CD4-positive, alpha-beta T cell (primary cell): ENCODE data around the gene THAP2. TPM values are rescaled to one million over a fixed set of nuclear protein-coding genes. Genes with fewer than 3 reads are reported as not detected.

Experiments
- ATAC-seq: fragments of 200-7000 bp; cut with Tn5 transposase; one replicate; pipeline ENCODE4 v1.10.0; 2022; ENCODE audit warnings: mild to moderate bottlenecking; ENCODE audit not compliant: poor library complexity
- CTCF ChIA-PET: fragments of 350-600 bp; sonication (Branson Sonifier 250); formaldehyde crosslinking; loops from one replicate; lab custom pipeline; 2021; ENCODE audit warnings: antibody characterized with exemption, inconsistent platforms; lab: Charles Lee
- POLR2A ChIA-PET: fragments of 350-600 bp; sonication (Branson Sonifier 250); formaldehyde crosslinking; loops from one replicate; lab custom pipeline; 2021; ENCODE audit warnings: antibody characterized with exemption, inconsistent platforms; lab: Charles Lee
- DNase-seq, 14 experiments: peaks; one replicate each; pipeline ENCODE4 v3.0.0-alpha.2; 2013 to 2020; ENCODE audit warnings: mixed read lengths in 2 of 14
- H3K27ac ChIP-seq, 2 donors: one replicate each; pipeline versions ENCODE4 v1.5.1 to v1.7.0; 2013; ENCODE audit warnings: low read length in 2 of 2, low read depth in 1 of 2, mild to moderate bottlenecking in 1 of 2
- H3K27me3 ChIP-seq, 2 experiments: 1 replicate in 1 of 2; 2 replicates in 1 of 2; pipeline versions ENCODE4 v1.6.1 to v1.7.0; 2013; ENCODE audit warnings: low read length in 2 of 2, control low read depth in 1 of 2, mild to moderate bottlenecking in 1 of 2, moderate library complexity in 1 of 2; ENCODE audit not compliant: insufficient read depth in 2 of 2, control insufficient read depth in 1 of 2
- H3K36me3 ChIP-seq: one replicate; pipeline ENCODE4 v1.6.1; 2013; ENCODE audit warnings: low read length, control low read depth; ENCODE audit not compliant: insufficient read depth
- H3K4me1 ChIP-seq: one replicate; pipeline ENCODE4 v1.6.1; 2013; ENCODE audit warnings: low read length, control low read depth; ENCODE audit not compliant: insufficient read depth
- H3K4me3 ChIP-seq: one replicate; pipeline ENCODE4 v1.5.1; 2013; ENCODE audit warnings: mild to moderate bottlenecking, low read length, moderate library complexity
- H3K9me3 ChIP-seq, 2 experiments: 1 replicate in 1 of 2; 2 replicates in 1 of 2; pipeline versions ENCODE4 v1.6.1 to v1.7.0; 2013; ENCODE audit warnings: low read length in 2 of 2, mild to moderate bottlenecking in 2 of 2, control low read depth in 1 of 2, moderate library complexity in 1 of 2; ENCODE audit not compliant: control insufficient read depth in 1 of 2, insufficient read depth in 1 of 2
- H3K27ac Mint-ChIP-seq: one replicate; pipeline ENCODE4 v1.8.0; 2020; ENCODE audit warnings: mixed read lengths
- H3K27me3 Mint-ChIP-seq: one replicate; pipeline ENCODE4 v1.8.0; 2021; ENCODE audit warnings: mixed read lengths
- H3K36me3 Mint-ChIP-seq: one replicate; pipeline ENCODE4 v1.8.0; 2021; ENCODE audit warnings: low read depth, mixed read lengths
- H3K4me1 Mint-ChIP-seq: one replicate; pipeline ENCODE4 v1.8.0; 2021; ENCODE audit warnings: low read depth, mixed read lengths
- H3K4me3 Mint-ChIP-seq: one replicate; pipeline ENCODE4 v1.8.0; 2020; ENCODE audit warnings: mild to moderate bottlenecking, mixed read lengths
- H3K9me3 Mint-ChIP-seq: one replicate; pipeline ENCODE4 v1.8.0; 2020; ENCODE audit warnings: mixed read lengths
- intact Hi-C, 2 experiments: fragments of 100-400 bp; cut with DNase I in 1 of 2; cut with micrococcal nuclease in 1 of 2; formaldehyde crosslinking; loops; one replicate each; pipeline versions ENCODE4 v1.15.1 to v1.9.0; 2023 to 2025; cut with DNase I, micrococcal nuclease
- total RNA-seq, 174 experiments: library from RNA in 2 of 174; stranded (reverse) in 2 of 174; gene quantifications; one replicate each; pipeline ENCODE4 v1.2.3 and lab custom pipeline; 2021 to 2026
- TF ChIP-seq, protein P1 (sequence below): fragments of 200-600 bp; IDR thresholded peaks from one replicate; pipeline ENCODE4 v1.8.0; 2022; ENCODE audit warnings: antibody characterized with exemption, mild to moderate bottlenecking

Gene THAP2
- total RNA-seq, 2 experiments from 2014 or later: 12.1 to 12.6 TPM

DNA sequence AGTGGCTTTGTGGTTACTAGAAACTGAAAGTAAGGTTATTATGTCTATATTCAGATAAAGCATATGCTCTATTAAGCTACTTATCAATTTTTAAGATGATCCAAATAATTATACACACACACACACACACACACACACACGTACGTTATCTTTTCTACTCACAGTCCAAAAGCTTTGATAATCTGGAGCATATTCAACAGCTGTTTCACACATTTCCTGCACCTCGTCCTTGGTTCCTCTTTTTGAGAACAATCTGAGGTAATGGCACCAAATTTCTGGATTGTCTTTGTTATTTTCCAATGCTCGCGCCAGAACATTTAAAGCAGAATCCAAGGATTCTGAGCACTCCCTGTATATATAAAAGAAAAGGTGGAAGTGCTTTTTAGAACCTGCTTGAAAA is 38.0 kb upstream of the THAP2 start:
- DNase-seq: peak in 2 of 14 experiments; percentile 3 to 9
- Histone ChIP-seq H3K4me1 (no peaks in the 10 kb centered on the region), H3K27me3 (no peaks in the 10 kb centered on the region), H3K9me3 (no peaks in the 10 kb centered on the region), H3K4me3 (no peak overlapping the region), H3K36me3 (peaks cover 97% of the 10 kb centered on the region), H3K27ac (no peak overlapping the region)
- intact Hi-C loops: no loop called here
- Mint-ChIP-seq H3K27ac (peak overlapping the region; percentile 34), H3K9me3 (no peaks in the 10 kb centered on the region), H3K27me3 (no peaks in the 10 kb centered on the region), H3K4me1 (peaks cover 28% of the 10 kb centered on the region), H3K4me3 (no peak overlapping the region), H3K36me3 (peaks cover 97% of the 10 kb centered on the region)
- ChIA-PET CTCF (interaction anchor here (1.1 kb wide), 1 partner anchor 44 kb away, joined by 3 read pairs; no protein-coding TSS in a partner anchor), POLR2A (interaction anchor here (3.0 kb wide), 1 partner anchor 38 kb away, joined by 16 read pairs; the partner anchor contains the start of genes THAP2 and ZFC3H1)
- TF ChIP-seq, protein P1, sequence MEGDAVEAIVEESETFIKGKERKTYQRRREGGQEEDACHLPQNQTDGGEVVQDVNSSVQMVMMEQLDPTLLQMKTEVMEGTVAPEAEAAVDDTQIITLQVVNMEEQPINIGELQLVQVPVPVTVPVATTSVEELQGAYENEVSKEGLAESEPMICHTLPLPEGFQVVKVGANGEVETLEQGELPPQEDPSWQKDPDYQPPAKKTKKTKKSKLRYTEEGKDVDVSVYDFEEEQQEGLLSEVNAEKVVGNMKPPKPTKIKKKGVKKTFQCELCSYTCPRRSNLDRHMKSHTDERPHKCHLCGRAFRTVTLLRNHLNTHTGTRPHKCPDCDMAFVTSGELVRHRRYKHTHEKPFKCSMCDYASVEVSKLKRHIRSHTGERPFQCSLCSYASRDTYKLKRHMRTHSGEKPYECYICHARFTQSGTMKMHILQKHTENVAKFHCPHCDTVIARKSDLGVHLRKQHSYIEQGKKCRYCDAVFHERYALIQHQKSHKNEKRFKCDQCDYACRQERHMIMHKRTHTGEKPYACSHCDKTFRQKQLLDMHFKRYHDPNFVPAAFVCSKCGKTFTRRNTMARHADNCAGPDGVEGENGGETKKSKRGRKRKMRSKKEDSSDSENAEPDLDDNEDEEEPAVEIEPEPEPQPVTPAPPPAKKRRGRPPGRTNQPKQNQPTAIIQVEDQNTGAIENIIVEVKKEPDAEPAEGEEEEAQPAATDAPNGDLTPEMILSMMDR: no peak
- ATAC-seq: no peak

DNA sequence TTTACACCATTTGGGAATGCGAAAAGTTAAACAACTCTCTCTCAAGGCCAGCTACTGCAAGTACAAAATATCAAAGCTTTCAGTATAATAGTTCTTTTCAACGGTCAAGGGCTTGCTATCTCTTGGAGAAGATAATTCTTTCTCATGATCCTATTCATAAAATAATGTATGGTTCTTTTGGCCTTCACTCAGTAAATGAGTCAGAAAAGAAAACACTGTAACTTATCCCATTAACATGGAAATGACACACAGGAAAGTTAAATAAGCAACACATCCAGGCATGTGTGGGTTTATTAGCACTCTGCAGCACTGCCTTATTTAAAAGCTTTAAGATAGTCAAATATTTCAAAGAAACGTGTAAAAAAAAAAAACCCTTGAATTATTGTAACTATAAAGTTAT is 37.3 kb upstream of the THAP2 start:
- ATAC-seq (no peak), DNase-seq (no peak)
- intact Hi-C loops: no loop called here
- Histone ChIP-seq H3K27ac (no peak overlapping the region), H3K4me1 (no peaks in the 10 kb centered on the region), H3K27me3 (no peaks in the 10 kb centered on the region), H3K9me3 (no peaks in the 10 kb centered on the region), H3K36me3 (peaks cover 98% of the 10 kb centered on the region), H3K4me3 (no peak overlapping the region)
- POLR2A ChIA-PET: interaction anchor here (3.0 kb wide), 1 partner anchor 37 kb away, joined by 16 read pairs; the partner anchor contains the start of genes THAP2 and ZFC3H1
- H3K36me3 Mint-ChIP-seq: peaks cover 97% of the 10 kb centered on the region
- peaks cover 25% of the 10 kb centered on the region for H3K4me1 Mint-ChIP-seq
- H3K27me3 Mint-ChIP-seq: no peaks in the 10 kb centered on the region
- peak overlapping the region; percentile 34 for H3K27ac Mint-ChIP-seq
- H3K9me3 Mint-ChIP-seq: no peaks in the 10 kb centered on the region
- no peak overlapping the region for H3K4me3 Mint-ChIP-seq
- TF ChIP-seq, protein P1: no peak
- CTCF ChIA-PET: interaction anchor here (1.1 to 1.6 kb wide), 2 partner anchors 10 to 43 kb away, joined by 3 to 6 read pairs; no protein-coding TSS in a partner anchor

- no peak overlapping the region for H3K27ac Mint-ChIP-seq
- CTCF ChIA-PET: interaction anchor here (1.6 kb wide), 1 partner anchor 9 kb away, joined by 6 read pairs; no protein-coding TSS in a partner anchor
- H3K4me1 ChIP-seq: no peaks in the 10 kb centered on the region
- H3K27me3 Mint-ChIP-seq: no peaks in the 10 kb centered on the region
- TF ChIP-seq, protein P1: no peak
- DNase-seq (no peak), ATAC-seq (no peak)
- H3K36me3 Mint-ChIP-seq: peaks cover 97% of the 10 kb centered on the region
- intact Hi-C loops: no loop called here
- H3K4me3 ChIP-seq: no peak overlapping the region
- H3K4me1 Mint-ChIP-seq: peaks cover 20% of the 10 kb centered on the region
- peaks cover 98% of the 10 kb centered on the region for H3K36me3 ChIP-seq
- no peak overlapping the region for H3K4me3 Mint-ChIP-seq
- POLR2A ChIA-PET: interaction anchor here (0.5 to 3.0 kb wide), 2 partner anchors 36 to 229 kb away, joined by 3 to 16 read pairs; partner anchors contain the start of genes THAP2 and ZFC3H1
- H3K27me3 ChIP-seq: no peaks in the 10 kb centered on the region
- no peak overlapping the region for H3K27ac ChIP-seq
- H3K9me3 ChIP-seq: no peaks in the 10 kb centered on the region
- H3K9me3 Mint-ChIP-seq: no peaks in the 10 kb centered on the region
These were observed 36.6 kb upstream of the THAP2 start for GRCh38 chr12:71627438-71628002.
